Omental fat pad (tissue), 4 donors: ENCODE measurements around the gene RREB1. TPM values are rescaled to one million over a fixed set of nuclear protein-coding genes. Genes with fewer than 3 reads are reported as not detected.

Experiments
- ATAC-seq: fragments of 150-250 bp; one replicate; pipeline ENCODE4 v1.9.1; 2016; ENCODE audit warnings: mild to moderate bottlenecking, moderate library complexity; ENCODE audit not compliant: low FRiP score
- DNase-seq: peaks from one replicate; pipeline ENCODE4 v3.0.0-alpha.2; 2019; ENCODE audit warnings: low spot score
- CTCF ChIP-seq, 3 donors: fragments of 450-650 bp; IDR thresholded peaks; one replicate each; pipeline ENCODE4 v1.5.1; 2016 to 2017; ENCODE audit warnings: antibody characterized with exemption in 3 of 3, mild to moderate bottlenecking in 3 of 3, moderate library complexity in 2 of 3
- total RNA-seq, 4 donors: library from RNA; depleted of rRNA; stranded (reverse); fragments of >200 nt; gene quantifications; one replicate each; pipeline ENCODE4 v1.1.0, GENCODE V29; 2016

RREB1 gene
- total RNA-seq, 4 donors from 2014 or later: 24.9 to 48.1 (median 40.6) TPM

GRCh38 chr6:7237653-7238188, 130.0 kb downstream of the RREB1 start:
- no peak for TF ChIP-seq CTCF (IDR thresholded peaks at IDR 0.05)
- DNase-seq (no peak), ATAC-seq (no peak)

- no peak for DNase-seq
- TF ChIP-seq CTCF (IDR thresholded peaks at IDR 0.05): no peak
- ATAC-seq: no peak
Measured at GRCh38 chr6:7238526-7238899, 130.8 kb downstream of the RREB1 start.

- DNase-seq: peak; percentile 74
- ATAC-seq: peak; percentile 58
- TF ChIP-seq CTCF (IDR thresholded peaks at IDR 0.05): peak in 1 of 3 donors; percentile 17
Measured at GRCh38 chr6:7238900-7239589, 131.3 kb downstream of the RREB1 start.

GRCh38 chr6:7239590-7239948, 131.8 kb downstream of the RREB1 start:
- ATAC-seq (no peak), DNase-seq (no peak)
- no peak for TF ChIP-seq CTCF (IDR thresholded peaks at IDR 0.05)

GRCh38 chr6:7240351-7240750, 132.6 kb downstream of the RREB1 start:
- TF ChIP-seq CTCF (IDR thresholded peaks at IDR 0.05): no peak
- DNase-seq (no peak), ATAC-seq (no peak)

- TF ChIP-seq CTCF (IDR thresholded peaks at IDR 0.05): no peak
- ATAC-seq (no peak), DNase-seq (no peak)
Measured at GRCh38 chr6:7241160-7241559, 133.4 kb downstream of the RREB1 start.
